Activated CD8-positive, alpha-beta memory T cell treated with anti-CD3 and anti-CD28 coated beads for 24 hours (primary cell): Measurements from ENCODE around the gene MAPK9.
"Not testable (repeated sequence)": the region's sequence is repeated elsewhere in the genome, so short reads cannot be mapped to it uniquely, and the experiment has no call there.

Experiments used
- DNase-seq: peaks from one replicate; pipeline ENCODE4 v3.0.0-alpha.2; 2020

Gene MAPK9

DNA sequence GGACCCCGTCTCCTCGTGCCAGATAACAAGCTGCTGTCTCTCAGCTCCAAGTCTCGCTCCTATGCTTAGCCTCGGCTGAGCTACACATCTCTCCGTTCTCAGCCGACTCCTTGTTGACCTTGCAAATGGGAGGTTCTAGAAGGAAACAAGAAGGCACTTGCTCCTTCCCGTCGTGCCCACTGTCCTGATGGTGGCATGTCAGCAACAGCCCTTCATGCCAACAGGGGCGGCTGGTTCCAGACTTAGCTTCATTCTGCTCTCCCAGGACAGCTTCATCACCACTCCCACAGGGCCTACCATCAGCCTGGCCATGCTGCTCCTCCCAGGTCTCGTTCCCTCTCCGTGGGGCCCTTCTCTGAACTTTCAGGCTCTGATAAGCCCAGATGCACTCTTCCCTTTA, 69.8 kb downstream of the MAPK9 start:
- no peak for DNase-seq

DNA sequence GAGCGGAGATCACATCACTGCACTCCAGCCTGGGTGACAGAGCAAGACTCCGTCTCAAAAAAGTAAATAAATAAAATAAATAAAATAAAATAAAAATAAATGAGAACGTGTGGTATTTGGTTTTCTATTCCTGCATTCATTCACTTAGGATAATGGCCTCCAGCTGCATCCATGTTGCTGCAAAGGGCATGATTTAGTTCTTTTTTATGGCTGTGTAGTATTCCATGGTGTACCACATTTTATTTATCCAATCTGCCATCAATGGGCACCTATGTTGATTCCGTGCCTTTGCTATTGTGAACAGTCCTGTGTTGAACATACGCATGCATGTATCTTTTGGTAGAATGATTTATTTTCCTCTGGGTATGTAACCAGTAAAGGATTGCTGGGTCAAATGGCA, 74.1 kb downstream of the MAPK9 start:
- DNase-seq: no peak

GRCh38 chr5:180216646-180217171, 75.2 kb downstream of the MAPK9 start:
- no peak for DNase-seq

GRCh38 chr5:180215783-180216630, 75.9 kb downstream of the MAPK9 start:
- no peak for DNase-seq

- no peak for DNase-seq
These were observed 76.8 kb downstream of the MAPK9 start for GRCh38 chr5:180214870-180215770.

DNA sequence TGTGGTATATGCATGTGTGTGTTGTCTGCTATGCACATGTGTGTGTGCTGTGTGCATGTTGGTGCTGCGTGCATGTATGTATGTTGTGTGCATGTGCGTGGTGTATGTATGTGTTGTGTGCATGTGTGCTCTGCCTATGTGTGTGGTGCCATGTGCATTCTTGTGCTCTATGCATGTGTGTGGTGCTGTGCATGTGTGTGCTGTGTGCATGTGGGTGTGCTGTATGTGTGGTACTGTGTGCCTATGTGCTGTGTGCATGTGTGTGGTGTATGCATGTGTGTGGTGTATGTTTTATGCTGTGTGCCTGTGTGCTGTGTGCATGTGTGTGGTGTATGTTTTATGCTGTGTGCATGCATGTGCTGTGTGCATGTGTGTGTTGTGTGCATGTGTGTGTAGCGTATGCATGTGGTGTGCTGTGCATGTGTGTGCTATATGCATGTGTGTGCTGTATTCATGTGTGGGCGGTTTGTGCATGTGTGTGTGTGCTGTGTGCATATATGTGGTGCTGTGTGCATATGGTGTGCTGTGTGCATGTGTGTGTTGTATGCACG, 78.2 kb downstream of the MAPK9 start:
- DNase-seq: no peak

- DNase-seq: no peak
These were observed 78.7 kb downstream of the MAPK9 start for GRCh38 chr5:180213256-180213600.

GRCh38 chr5:180212363-180213255, 79.3 kb downstream of the MAPK9 start:
- no peak for DNase-seq

DNA sequence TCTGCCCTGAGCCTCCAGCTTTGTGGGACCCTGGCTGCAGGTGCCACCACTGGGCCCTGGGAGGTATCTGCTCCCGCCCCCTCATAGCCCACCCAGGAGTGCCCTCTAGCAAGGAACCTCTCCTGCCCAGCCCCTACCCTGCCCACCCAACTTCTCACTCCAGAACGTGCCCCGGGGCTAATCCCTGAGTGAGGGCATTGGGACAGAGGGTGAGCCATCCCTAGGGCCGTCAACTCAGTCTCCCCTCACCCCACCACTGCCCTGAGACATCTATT, 80.2 kb downstream of the MAPK9 start:
- no peak for DNase-seq

- DNase-seq: no peak
These were observed 80.7 kb downstream of the MAPK9 start for GRCh38 chr5:180210961-180211760.

DNA sequence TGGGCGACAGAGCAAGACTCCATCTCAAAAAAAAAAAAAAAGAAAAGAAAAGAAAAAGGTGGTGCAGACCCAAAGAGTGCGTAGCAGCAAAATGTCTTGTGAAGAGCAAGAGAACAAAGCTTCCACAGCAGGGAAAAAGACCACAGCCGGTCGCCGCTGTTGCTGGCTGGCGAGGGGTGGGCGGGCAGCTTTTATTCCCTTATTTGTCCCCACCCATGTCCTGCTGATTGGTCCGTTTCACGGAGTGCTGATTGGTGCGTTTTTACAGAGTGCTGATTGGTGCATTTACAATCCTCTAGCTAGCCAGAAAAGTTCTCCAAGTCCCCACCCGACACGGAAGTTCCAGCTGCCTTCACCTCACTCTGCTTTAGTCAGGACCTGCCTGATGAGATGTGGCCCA, 81.8 kb downstream of the MAPK9 start:
- not testable (repeated sequence) for DNase-seq

- peak; percentile 84 for DNase-seq
These were observed 82.7 kb downstream of the MAPK9 start, which contains the start of gene RASGEF1C for GRCh38 chr5:180209137-180209581. Gene RASGEF1C (minus strand): TSS chr5:180209211. CDS start chr5:180138052, 71,159 bp downstream.

- DNase-seq: peak; percentile 63
These were observed 83.3 kb downstream of the MAPK9 start for GRCh38 chr5:180208435-180209081.

- no peak for DNase-seq
These were observed 83.8 kb downstream of the MAPK9 start for GRCh38 chr5:180208038-180208434.

DNA sequence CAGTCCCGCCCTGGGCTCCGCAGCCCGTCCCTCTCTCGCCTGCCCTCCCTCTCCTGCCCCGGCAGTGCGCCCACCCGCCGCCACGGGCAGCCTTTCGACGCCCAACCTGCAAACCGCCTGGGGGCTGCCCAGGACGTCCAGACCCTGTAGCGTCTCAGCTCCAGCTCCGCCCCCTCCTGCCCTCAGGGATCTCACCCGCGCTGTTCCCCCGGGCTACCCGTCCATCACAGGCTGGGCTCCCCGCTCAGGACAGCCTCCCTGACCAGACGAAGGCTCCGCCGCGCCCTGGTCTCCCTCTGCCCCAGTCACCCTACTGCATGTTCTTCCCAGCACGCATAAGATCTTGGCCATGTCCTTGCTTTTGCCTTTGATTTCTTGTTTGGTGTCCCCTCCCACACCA, 84.3 kb downstream of the MAPK9 start:
- no peak for DNase-seq

DNA sequence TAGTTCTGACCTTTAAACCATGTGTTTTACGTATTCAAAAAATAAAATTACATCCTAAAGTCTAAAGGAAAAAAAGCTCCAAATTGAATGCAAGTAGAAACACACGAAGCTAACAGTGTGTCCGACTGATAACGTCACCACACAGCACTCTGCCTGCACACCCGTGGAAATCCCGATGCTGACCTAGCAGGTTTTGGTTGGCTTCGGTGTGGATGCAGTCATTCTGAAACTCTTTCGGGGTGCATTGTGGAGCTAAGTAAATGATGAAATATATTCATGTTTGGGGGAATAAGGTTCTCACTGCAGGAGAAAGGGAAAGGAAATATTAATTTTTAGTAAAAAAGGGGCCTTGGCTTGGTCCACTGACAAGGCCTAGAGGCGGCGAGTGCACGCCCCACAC, 84.9 kb downstream of the MAPK9 start:
- DNase-seq: no peak

GRCh38 chr5:180205916-180206315, 86.0 kb downstream of the MAPK9 start:
- DNase-seq: no peak

GRCh38 chr5:180204276-180204819, 87.5 kb downstream of the MAPK9 start:
- DNase-seq: no peak

- no peak for DNase-seq
These were observed 88.8 kb downstream of the MAPK9 start for GRCh38 chr5:180202939-180203573.
